ENCODE data around the gene AIMP1. TPM values are rescaled to one million over a fixed set of nuclear protein-coding genes. Genes with fewer than 3 reads are reported as not detected.
"Not testable (repeated sequence)": the region's sequence is repeated elsewhere in the genome, so short reads cannot be mapped to it uniquely, and the experiment has no call there.

Gene AIMP1
- total RNA-seq, 1 experiment from 2014 or later: 31.9 TPM

DNA sequence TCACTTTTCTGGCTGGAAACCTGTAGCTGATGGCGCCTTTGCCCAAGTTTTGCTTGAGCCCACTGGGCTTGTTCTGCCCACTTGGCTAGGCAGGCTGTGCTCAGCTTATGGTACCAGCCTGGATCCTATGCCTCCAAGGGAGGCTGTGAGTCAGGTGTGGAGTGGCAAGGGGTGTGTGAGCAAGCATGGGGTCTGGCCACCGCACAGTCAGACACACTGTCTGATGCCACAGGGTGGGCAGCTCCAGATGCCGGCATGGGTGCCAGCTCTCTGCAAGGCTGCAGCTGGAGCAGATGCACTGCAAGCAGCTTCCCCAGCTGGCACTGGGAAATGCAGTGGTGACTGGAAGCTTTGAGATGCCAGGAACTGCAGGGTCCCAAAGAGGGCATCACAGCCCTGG lies 68.5 kb downstream of the AIMP1 start:
- in situ Hi-C loops (cut with HindIII; ENCODE audit: low sequenced_read_pairs): no loop called here
- DNase-seq (ENCODE audit: low spot score): no peak

- in situ Hi-C loops (cut with HindIII; ENCODE audit: low sequenced_read_pairs): no loop called here
- DNase-seq (ENCODE audit: low spot score): no peak
Observed at GRCh38 chr4:106385853-106386393, 69.6 kb downstream of the AIMP1 start.

GRCh38 chr4:106395582-106395981 lies 79.2 kb downstream of the AIMP1 start:
- in situ Hi-C loops (cut with HindIII; ENCODE audit: low sequenced_read_pairs): no loop called here
- no peak for DNase-seq (ENCODE audit: low spot score)

DNA sequence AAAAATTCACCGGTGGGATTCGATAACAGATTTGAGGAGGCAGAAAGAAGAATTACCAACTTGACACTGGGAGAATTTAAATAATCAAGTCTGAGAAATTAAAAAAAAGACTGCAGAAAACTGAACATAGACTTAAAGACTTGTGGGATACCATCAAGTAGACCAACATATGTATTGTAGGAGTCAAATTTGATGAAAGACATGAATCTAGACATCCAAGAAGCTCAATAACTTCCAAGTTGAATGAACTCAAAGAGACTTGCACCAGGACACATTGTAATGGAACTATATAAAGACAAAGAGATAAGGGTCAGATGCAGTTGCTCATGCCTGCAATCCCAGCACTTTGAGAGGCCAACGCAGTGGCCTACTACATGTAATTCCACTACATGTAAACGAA lies 82.5 kb downstream of the AIMP1 start:
- DNase-seq (ENCODE audit: low spot score); in situ Hi-C loops (cut with HindIII; ENCODE audit: low sequenced_read_pairs): not testable (repeated sequence)

Other genes with a start within 250 kb of the AIMP1 start
- gene TBCK, start 341 bp upstream of the AIMP1 start, total RNA-seq (2014; rRNA removed; shearing (Covaris generic)): 19.0 and 29.5 TPM in 2 replicates
- gene GIMD1, start 52.2 kb downstream of the AIMP1 start, total RNA-seq (2014; rRNA removed; shearing (Covaris generic)): not detected in 2 replicates

Data from G401 (cell line).